OCI-LY3 (cell line): ENCODE results near the gene DOK7.
A peak's percentile ranks its signal among the peaks of the same experiment; 100 is the strongest.

Source experiments
- H2AFZ ChIP-seq: fragments of 200-600, 300-600 bp; shearing (Covaris generic); 2 replicates; pipeline ENCODE4 v1.6.0; 2014; ENCODE audit warnings: antibody characterized with exemption, low read depth, low read length
- H3K27ac ChIP-seq: fragments of 200-600, 300-600 bp; sonication (generic); 2 replicates; pipeline ENCODE4 v1.5.1; 2014; ENCODE audit warnings: mild to moderate bottlenecking, low read length, moderate library complexity, mixed read lengths
- H3K27me3 ChIP-seq: fragments of 200-600, 300-600 bp; sonication (generic); 2 replicates; pipeline ENCODE4 v1.6.1; 2014; ENCODE audit warnings: low read depth, low read length, mixed read lengths
- H3K36me3 ChIP-seq: fragments of 200-600, 300-600 bp; sonication (generic); replicated peaks from 2 replicates; pipeline ENCODE3; 2014; ENCODE audit warnings: low read depth, low read length, mixed read lengths
- H3K4me1 ChIP-seq: fragments of 300-600, 200-600 bp; sonication (generic); 2 replicates; pipeline ENCODE4 v1.6.1; 2014; ENCODE audit warnings: low read length, mixed read lengths
- H3K4me2 ChIP-seq: fragments of 200-600, 300-600 bp; sonication (generic); 2 replicates; pipeline ENCODE4 v1.6.1; 2014; ENCODE audit warnings: low read length, mixed read lengths
- H3K4me3 ChIP-seq: fragments of 300-600, 200-600 bp; sonication (generic); 2 replicates; pipeline ENCODE4 v1.5.1; 2014; ENCODE audit warnings: antibody characterized with exemption, mild to moderate bottlenecking, low read length, moderate library complexity
- H3K79me2 ChIP-seq: fragments of 300-600, 200-600 bp; shearing (Covaris generic); 2 replicates; pipeline ENCODE4 v1.6.1; 2014; ENCODE audit warnings: mild to moderate bottlenecking, low read length, mixed read lengths
- H3K9ac ChIP-seq: fragments of 300-600, 200-600 bp; shearing (Covaris generic); 2 replicates; pipeline ENCODE4 v1.6.0; 2014; ENCODE audit warnings: mild to moderate bottlenecking, low read length, moderate library complexity
- H3K9me3 ChIP-seq: fragments of 200-600, 300-600 bp; shearing (Covaris generic); 2 replicates; pipeline ENCODE4 v1.6.1; 2014; ENCODE audit warnings: low read length, mixed read lengths; ENCODE audit not compliant: insufficient read depth
- H4K20me1 ChIP-seq: fragments of 200-600, 300-600 bp; sonication (generic); 2 replicates; pipeline ENCODE4 v1.6.1; 2016; ENCODE audit warnings: low read length, mixed read lengths; ENCODE audit not compliant: insufficient read depth
- CTCF ChIP-seq: fragments of 200-600, 300-600 bp; sonication (generic); IDR thresholded peaks from 2 replicates; pipeline ENCODE4 v1.5.1; 2014; ENCODE audit warnings: antibody characterized with exemption, low read length, low read depth
- EZH2phosphoT487 ChIP-seq: fragments of 200-600 bp; shearing (Covaris generic); IDR thresholded peaks from 2 replicates; pipeline ENCODE4 v1.6.1; 2018; ENCODE audit warnings: antibody characterized with exemption, mixed run types, low read depth

Gene DOK7

GRCh38 chr4:3432381-3432790 is 30.7 kb upstream of the DOK7 start:
- no peaks in the 10 kb centered on the region for H4K20me1 ChIP-seq
- TF ChIP-seq CTCF (no peak), EZH2phosphoT487 (no peak)

GRCh38 chr4:3433138-3433869 is 29.8 kb upstream of the DOK7 start:
- TF ChIP-seq CTCF (no peak), EZH2phosphoT487 (no peak)
- Histone ChIP-seq H4K20me1 (no peaks in the 10 kb centered on the region), H3K4me3 (no peak overlapping the region), H2AFZ (no peak overlapping the region), H3K9ac (no peak overlapping the region), H3K4me2 (no peak overlapping the region), H3K27me3 (no peaks in the 10 kb centered on the region), H3K4me1 (peaks cover 5% of the 10 kb centered on the region; the same call in 1 of the 2 replicates), H3K36me3 (peaks cover 4% of the 10 kb centered on the region), H3K27ac (no peak overlapping the region), H3K9me3 (no peaks in the 10 kb centered on the region), H3K79me2 (no peaks in the 10 kb centered on the region)

More at GRCh38 chr4:3432381-3432790, 30.7 kb upstream of the DOK7 start:
- Histone ChIP-seq H3K79me2 (no peaks in the 10 kb centered on the region), H3K4me2 (no peak overlapping the region), H3K27me3 (no peaks in the 10 kb centered on the region), H3K36me3 (peaks cover 4% of the 10 kb centered on the region), H3K4me1 (peaks cover 5% of the 10 kb centered on the region; the same call in 1 of the 2 replicates), H3K4me3 (no peak overlapping the region), H3K9me3 (no peaks in the 10 kb centered on the region), H2AFZ (no peak overlapping the region), H3K27ac (no peak overlapping the region), H3K9ac (no peak overlapping the region)

- H3K79me2 ChIP-seq = no peaks in the 10 kb centered on the region
- no peak overlapping the region for H3K27ac ChIP-seq
- H3K9ac ChIP-seq = no peak overlapping the region
- H2AFZ ChIP-seq = no peak overlapping the region
- H3K4me3 ChIP-seq = no peak overlapping the region
- peaks cover 5% of the 10 kb centered on the region; the same call in 1 of the 2 replicates for H3K4me1 ChIP-seq
- no peaks in the 10 kb centered on the region for H4K20me1 ChIP-seq
- H3K9me3 ChIP-seq = no peaks in the 10 kb centered on the region
- no peaks in the 10 kb centered on the region for H3K27me3 ChIP-seq
- H3K36me3 ChIP-seq = no peaks in the 10 kb centered on the region
- TF ChIP-seq EZH2phosphoT487 (no peak), CTCF (peak; percentile 55)
- no peak overlapping the region for H3K4me2 ChIP-seq
Observed at GRCh38 chr4:3434881-3435685, 28.0 kb upstream of the DOK7 start.

GRCh38 chr4:3435686-3435956 is 27.5 kb upstream of the DOK7 start:
- H3K4me3 ChIP-seq = no peak overlapping the region
- H3K79me2 ChIP-seq = no peaks in the 10 kb centered on the region
- no peak overlapping the region for H3K4me2 ChIP-seq
- H3K9ac ChIP-seq = no peak overlapping the region
- H3K9me3 ChIP-seq = no peaks in the 10 kb centered on the region
- H3K4me1 ChIP-seq = peaks cover 5% of the 10 kb centered on the region; the same call in 1 of the 2 replicates
- H4K20me1 ChIP-seq = no peaks in the 10 kb centered on the region
- H2AFZ ChIP-seq = no peak overlapping the region
- H3K27ac ChIP-seq = no peak overlapping the region
- H3K27me3 ChIP-seq = no peaks in the 10 kb centered on the region
- TF ChIP-seq CTCF (no peak), EZH2phosphoT487 (no peak)
- H3K36me3 ChIP-seq = no peaks in the 10 kb centered on the region
